NCI-H526 (cell line): Measurements from ENCODE around the gene CRAT.

ENCODE experiments used
- DNase-seq, 2 experiments: peaks; one replicate each; lab custom pipeline; 2025; lab: John Stamatoyannopoulos, UW

The CRAT gene

GRCh38 chr9:129063061-129063460 is 47.5 kb downstream of the CRAT start:
- DNase-seq: no peak

GRCh38 chr9:129060991-129061390 is 49.6 kb downstream of the CRAT start:
- DNase-seq: no peak

GRCh38 chr9:129059796-129060785 is 50.5 kb downstream of the CRAT start:
- DNase-seq: no peak

- DNase-seq: no peak
Observed at GRCh38 chr9:129058965-129059795, 51.4 kb downstream of the CRAT start.

- DNase-seq: no peak
Observed at GRCh38 chr9:129054163-129054851, 56.3 kb downstream of the CRAT start.

GRCh38 chr9:129053020-129053419 is 57.6 kb downstream of the CRAT start:
- no peak for DNase-seq

GRCh38 chr9:129052592-129052991 is 58.0 kb downstream of the CRAT start:
- no peak for DNase-seq
